ENCODE measurements around the gene GDF7. TPM values are rescaled to one million over a fixed set of nuclear protein-coding genes. Genes with fewer than 3 reads are reported as not detected.

Gene GDF7
- total and polyA plus RNA-seq, 5 donors, result 0.25 to 0.79 (median 0.47) TPM

GRCh38 chr2:20689428-20690264, 22.7 kb downstream of the GDF7 start:
- H3K27me3 ChIP-seq (ENCODE audit: control insufficient read depth, insufficient read depth), result no peaks in the 10 kb centered on the region
- H3K27ac ChIP-seq (ENCODE audit: low read length), result no peak overlapping the region
- no peak overlapping the region for H3K4me3 ChIP-seq (ENCODE audit: low read length)
- no peak for DNase-seq
- peak in 1 of 2 donors; percentile 89 for ATAC-seq
- H3K9me3 ChIP-seq (ENCODE audit: control insufficient read depth, low read length), result no peaks in the 10 kb centered on the region
- intact Hi-C loops (cut with DNase I), result no loop called here
- H3K4me1 ChIP-seq (ENCODE audit: control insufficient read depth, insufficient read depth, low read length), result no peaks in the 10 kb centered on the region
- WGBS, result 89% methylated on average over 11 of the region's 11 CpGs

GRCh38 chr2:20691076-20691734, 24.3 kb downstream of the GDF7 start:
- DNase-seq, result no peak

GRCh38 chr2:20692081-20692480, 25.1 kb downstream of the GDF7 start:
- H3K4me3 ChIP-seq (ENCODE audit: low read length), result no peak overlapping the region
- no peak for DNase-seq
- H3K9me3 ChIP-seq (ENCODE audit: control insufficient read depth, low read length), result no peaks in the 10 kb centered on the region
- intact Hi-C loops (cut with DNase I), result no loop called here
- H3K27me3 ChIP-seq (ENCODE audit: control insufficient read depth, insufficient read depth), result no peaks in the 10 kb centered on the region
- H3K27ac ChIP-seq (ENCODE audit: low read length), result no peak overlapping the region
- no peaks in the 10 kb centered on the region for H3K4me1 ChIP-seq (ENCODE audit: control insufficient read depth, insufficient read depth, low read length)
- no peak for ATAC-seq
- WGBS, result 89% methylated on average over 2 of the region's 2 CpGs

More at GRCh38 chr2:20691076-20691734, 24.3 kb downstream of the GDF7 start:
- Histone ChIP-seq H3K4me1 (ENCODE audit: control insufficient read depth, insufficient read depth, low read length) (no peaks in the 10 kb centered on the region), H3K27me3 (ENCODE audit: control insufficient read depth, insufficient read depth) (no peaks in the 10 kb centered on the region), H3K4me3 (ENCODE audit: low read length) (no peak overlapping the region), H3K9me3 (ENCODE audit: control insufficient read depth, low read length) (no peaks in the 10 kb centered on the region), H3K27ac (ENCODE audit: low read length) (no peak overlapping the region)
- ATAC-seq, result no peak
- 89% methylated on average over 6 of the region's 6 CpGs for WGBS
- intact Hi-C loops (cut with DNase I), result no loop called here

GRCh38 chr2:20693317-20693716, 26.4 kb downstream of the GDF7 start:
- Histone ChIP-seq H3K4me1 (ENCODE audit: control insufficient read depth, insufficient read depth, low read length) (no peaks in the 10 kb centered on the region), H3K27me3 (ENCODE audit: control insufficient read depth, insufficient read depth) (no peaks in the 10 kb centered on the region), H3K27ac (ENCODE audit: low read length) (no peak overlapping the region), H3K4me3 (ENCODE audit: low read length) (no peak overlapping the region), H3K9me3 (ENCODE audit: control insufficient read depth, low read length) (no peaks in the 10 kb centered on the region)
- no peak for ATAC-seq
- no peak for DNase-seq
- WGBS, result 94% methylated on average over 3 of the region's 3 CpGs
- intact Hi-C loops (cut with DNase I), result no loop called here

GRCh38 chr2:20696366-20696765, 29.4 kb downstream of the GDF7 start:
- DNase-seq (no peak), ATAC-seq (no peak)
- intact Hi-C loops (cut with DNase I), result no loop called here
- no peaks in the 10 kb centered on the region for H3K27me3 ChIP-seq (ENCODE audit: control insufficient read depth, insufficient read depth)
- H3K9me3 ChIP-seq (ENCODE audit: control insufficient read depth, low read length), result no peaks in the 10 kb centered on the region
- H3K4me3 ChIP-seq (ENCODE audit: low read length), result no peak overlapping the region
- 73% methylated on average over 2 of the region's 2 CpGs for WGBS
- no peaks in the 10 kb centered on the region for H3K4me1 ChIP-seq (ENCODE audit: control insufficient read depth, insufficient read depth, low read length)
- no peak overlapping the region for H3K27ac ChIP-seq (ENCODE audit: low read length)

- intact Hi-C loops (cut with DNase I), result no loop called here
These were observed 30.5 kb downstream of the GDF7 start for GRCh38 chr2:20697322-20697934.

GRCh38 chr2:20698916-20699613, 32.1 kb downstream of the GDF7 start:
- ATAC-seq (no peak), DNase-seq (no peak)
- H3K9me3 ChIP-seq (ENCODE audit: control insufficient read depth, low read length), result no peaks in the 10 kb centered on the region

More at GRCh38 chr2:20697322-20697934, 30.5 kb downstream of the GDF7 start:
- DNase-seq, result no peak
- Histone ChIP-seq H3K4me3 (ENCODE audit: low read length) (no peak overlapping the region), H3K27me3 (ENCODE audit: control insufficient read depth, insufficient read depth) (no peaks in the 10 kb centered on the region), H3K27ac (ENCODE audit: low read length) (no peak overlapping the region), H3K9me3 (ENCODE audit: control insufficient read depth, low read length) (no peaks in the 10 kb centered on the region), H3K4me1 (ENCODE audit: control insufficient read depth, insufficient read depth, low read length) (no peaks in the 10 kb centered on the region)
- ATAC-seq, result no peak
- WGBS, result 98% methylated on average over 2 of the region's 2 CpGs

GRCh38 chr2:20702563-20702962, 35.6 kb downstream of the GDF7 start:
- no peak overlapping the region for H3K27ac ChIP-seq (ENCODE audit: low read length)
- ATAC-seq (no peak), DNase-seq (no peak)
- H3K4me1 ChIP-seq (ENCODE audit: control insufficient read depth, insufficient read depth, low read length), result peaks cover 2% of the 10 kb centered on the region
- H3K27me3 ChIP-seq (ENCODE audit: control insufficient read depth, insufficient read depth), result no peaks in the 10 kb centered on the region
- intact Hi-C loops (cut with DNase I), result no loop called here
- no peak overlapping the region for H3K4me3 ChIP-seq (ENCODE audit: low read length)
- WGBS, result 97% methylated on average over 5 of the region's 5 CpGs
- no peaks in the 10 kb centered on the region for H3K9me3 ChIP-seq (ENCODE audit: control insufficient read depth, low read length)

More at GRCh38 chr2:20698916-20699613, 32.1 kb downstream of the GDF7 start:
- Histone ChIP-seq H3K4me1 (ENCODE audit: control insufficient read depth, insufficient read depth, low read length) (no peaks in the 10 kb centered on the region), H3K27me3 (ENCODE audit: control insufficient read depth, insufficient read depth) (no peaks in the 10 kb centered on the region), H3K4me3 (ENCODE audit: low read length) (no peak overlapping the region), H3K27ac (ENCODE audit: low read length) (no peak overlapping the region)
- 47% methylated on average over 4 of the region's 4 CpGs for WGBS
- intact Hi-C loops (cut with DNase I), result no loop called here

GRCh38 chr2:20704886-20705285, 37.9 kb downstream of the GDF7 start:
- ATAC-seq (no peak), DNase-seq (no peak)
- WGBS, result 55% methylated on average over 1 of the region's 1 CpG
- Histone ChIP-seq H3K9me3 (ENCODE audit: control insufficient read depth, low read length) (no peaks in the 10 kb centered on the region), H3K4me1 (ENCODE audit: control insufficient read depth, insufficient read depth, low read length) (peaks cover 2% of the 10 kb centered on the region), H3K27ac (ENCODE audit: low read length) (no peak overlapping the region), H3K4me3 (ENCODE audit: low read length) (no peak overlapping the region), H3K27me3 (ENCODE audit: control insufficient read depth, insufficient read depth) (no peaks in the 10 kb centered on the region)
- intact Hi-C loops (cut with DNase I), result no loop called here

- no peaks in the 10 kb centered on the region for H3K27me3 ChIP-seq (ENCODE audit: control insufficient read depth, insufficient read depth)
- H3K4me3 ChIP-seq (ENCODE audit: low read length), result no peak overlapping the region
- no peaks in the 10 kb centered on the region for H3K9me3 ChIP-seq (ENCODE audit: control insufficient read depth, low read length)
- H3K4me1 ChIP-seq (ENCODE audit: control insufficient read depth, insufficient read depth, low read length), result peaks cover 2% of the 10 kb centered on the region
- intact Hi-C loops (cut with DNase I), result no loop called here
- over 99% methylated on average over 2 of the region's 2 CpGs for WGBS
- no peak overlapping the region for H3K27ac ChIP-seq (ENCODE audit: low read length)
- ATAC-seq, result no peak
- DNase-seq, result no peak
These were observed 39.3 kb downstream of the GDF7 start for GRCh38 chr2:20706217-20706616.
